Fibroblast of the aortic adventitia (primary cell): ENCODE data around the gene C19orf85. TPM values are rescaled to one million over a fixed set of nuclear protein-coding genes. Genes with fewer than 3 reads are reported as not detected.

Source experiments
- DNase-seq: peaks from one replicate; pipeline ENCODE4 v3.0.0-alpha.2; 2010; ENCODE audit warnings: low read depth
- H3K4me3 ChIP-seq: 2 replicates; pipeline ENCODE4 v1.5.1; 2011; ENCODE audit warnings: low read depth, mild to moderate bottlenecking, control low read depth, low read length, moderate library complexity
- CTCF ChIP-seq: IDR thresholded peaks from 2 replicates; pipeline ENCODE4 v1.5.1; 2011; ENCODE audit warnings: mild to moderate bottlenecking, low read length, control low read depth, inconsistent platforms; ENCODE audit not compliant: insufficient read depth
- total RNA-seq: library from RNA; depleted of rRNA; stranded (reverse); fragments of >200 nt; gene quantifications from 2 replicates; pipeline ENCODE4 v1.2.3, GENCODE V29; 2012; ENCODE audit warnings: low replicate concordance

Gene C19orf85
- total RNA-seq: not detected in 2 replicates

- no peak within 1 kb of the TSS for H3K4me3 ChIP-seq
- TF ChIP-seq CTCF: no peak
- DNase-seq: no peak
These were observed at the start of gene C19orf85 for GRCh38 chr19:55464662-55465054. C19orf85 (minus strand) TSS chr19:55464751; CDS start chr19:55464554, 197 bp downstream.

GRCh38 chr19:55508120-55508519 lies 43.6 kb upstream of the C19orf85 start:
- H3K4me3 ChIP-seq: no peak overlapping the region
- no peak for TF ChIP-seq CTCF
- no peak for DNase-seq

GRCh38 chr19:55504981-55505380 lies 40.4 kb upstream of the C19orf85 start:
- DNase-seq: no peak
- no peak overlapping the region for H3K4me3 ChIP-seq
- no peak for TF ChIP-seq CTCF

GRCh38 chr19:55504252-55504603 lies 39.7 kb upstream of the C19orf85 start:
- no peak for TF ChIP-seq CTCF
- H3K4me3 ChIP-seq: no peak overlapping the region
- no peak for DNase-seq

- H3K4me3 ChIP-seq: peak overlapping the region; percentile 67
- DNase-seq: peak; percentile 90
- peak; percentile 98 for TF ChIP-seq CTCF
These were observed 39.1 kb upstream of the C19orf85 start for GRCh38 chr19:55503502-55504251.

GRCh38 chr19:55503157-55503501 lies 38.6 kb upstream of the C19orf85 start:
- no peak for TF ChIP-seq CTCF

More at GRCh38 chr19:55503157-55503501, 38.6 kb upstream of the C19orf85 start:
- DNase-seq: no peak
- no peak overlapping the region for H3K4me3 ChIP-seq
